Heart left ventricle (tissue), 13 donors: ENCODE results near the gene TBPL2.

Source experiments
- POLR2A ChIP-seq, 2 donors: fragments of 450-650 bp; IDR thresholded peaks; one replicate each; pipeline ENCODE4 v1.6.1; 2017; ENCODE audit warnings: antibody characterized with exemption in 2 of 2, mild to moderate bottlenecking in 2 of 2, moderate library complexity in 2 of 2
- TF ChIP-seq, protein P1 (sequence below), 12 donors: fragments of 200-600 bp; sonication (generic) in 4 of 12; IDR thresholded peaks; one replicate each; pipeline versions ENCODE4 v1.5.0 to v1.8.0; 2018 to 2022; ENCODE audit warnings: antibody characterized with exemption in 12 of 12, mild to moderate bottlenecking in 5 of 12
- donor health status: ischemic (EF 13 %, LVEDD 7.1; RV severe dilation, severe dysfunction).
- donor health status: DM: no; HTN: yes; CAD: no.
- donor health status: DM: no; HTN: no; CAD: no.
- donor health status: ischemic (EF 25% LVEDD 6.9; RV normal size, moderate dysfunction).
- donor health status: ischemic (EF 25% LVEDD 5.7; RV mildly dilated, moderate dysfunction).
- donor health status: ischemic (EF 35%, LVEDD 5.7; RV mildly dilated, moderate dysfunction).
- donor health status: nonischemic (EF 11% LVEDD 7.7; RV severe dilation, severe dysfunction).
- donor health status: DM: yes; HTN: yes; CAD: no.
- donor health status: PGD.
- donor health status: ischemic (EF 29% LVEDD 5.4; RV normal size, mild dysfunction).
- donor health status: nonischemic (EF 23%, LVEDD 6.1; RV moderate dilation, normal function).

DNA sequence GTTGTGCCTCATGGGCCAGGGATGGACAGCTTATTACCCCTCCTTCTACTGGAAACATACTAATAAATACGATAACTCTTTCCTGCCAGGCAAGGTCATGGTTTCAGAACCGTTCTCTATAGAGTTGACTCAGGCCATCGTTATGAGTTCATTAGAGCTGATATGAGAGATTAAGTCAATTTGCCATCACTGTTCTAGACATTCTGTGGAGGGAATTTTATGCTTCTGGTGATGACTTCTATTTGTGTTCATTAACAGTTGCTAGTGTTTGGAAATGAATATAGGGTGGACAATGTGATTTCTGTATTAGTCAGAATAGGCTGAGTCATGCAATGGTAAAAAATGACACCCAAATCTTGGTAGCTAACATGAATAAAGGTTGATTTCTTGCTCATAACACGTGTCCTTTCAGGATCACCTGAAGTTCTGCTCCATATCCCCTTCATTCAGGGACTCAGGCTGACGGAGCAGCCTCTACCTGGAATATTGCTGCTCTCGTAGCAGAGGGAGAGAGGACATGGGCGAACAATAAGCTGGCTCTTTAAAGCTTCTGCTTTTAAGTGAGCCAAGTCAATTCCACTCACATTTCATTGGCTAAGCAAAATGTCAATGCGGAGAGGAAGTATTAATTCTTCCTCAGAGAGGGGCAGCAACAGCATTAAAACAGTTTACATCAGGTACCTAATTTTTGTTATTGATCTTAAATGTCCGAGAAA lies 18.5 kb upstream of the TBPL2 start:
- TF ChIP-seq, protein P1, sequence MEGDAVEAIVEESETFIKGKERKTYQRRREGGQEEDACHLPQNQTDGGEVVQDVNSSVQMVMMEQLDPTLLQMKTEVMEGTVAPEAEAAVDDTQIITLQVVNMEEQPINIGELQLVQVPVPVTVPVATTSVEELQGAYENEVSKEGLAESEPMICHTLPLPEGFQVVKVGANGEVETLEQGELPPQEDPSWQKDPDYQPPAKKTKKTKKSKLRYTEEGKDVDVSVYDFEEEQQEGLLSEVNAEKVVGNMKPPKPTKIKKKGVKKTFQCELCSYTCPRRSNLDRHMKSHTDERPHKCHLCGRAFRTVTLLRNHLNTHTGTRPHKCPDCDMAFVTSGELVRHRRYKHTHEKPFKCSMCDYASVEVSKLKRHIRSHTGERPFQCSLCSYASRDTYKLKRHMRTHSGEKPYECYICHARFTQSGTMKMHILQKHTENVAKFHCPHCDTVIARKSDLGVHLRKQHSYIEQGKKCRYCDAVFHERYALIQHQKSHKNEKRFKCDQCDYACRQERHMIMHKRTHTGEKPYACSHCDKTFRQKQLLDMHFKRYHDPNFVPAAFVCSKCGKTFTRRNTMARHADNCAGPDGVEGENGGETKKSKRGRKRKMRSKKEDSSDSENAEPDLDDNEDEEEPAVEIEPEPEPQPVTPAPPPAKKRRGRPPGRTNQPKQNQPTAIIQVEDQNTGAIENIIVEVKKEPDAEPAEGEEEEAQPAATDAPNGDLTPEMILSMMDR (IDR thresholded peaks at IDR 0.05): no peak
- TF ChIP-seq POLR2A (IDR thresholded peaks at IDR 0.05): no peak
